Left lobe of liver (tissue), 2 donors: Measurements from ENCODE around the gene SLC25A30. TPM values are rescaled to one million over a fixed set of nuclear protein-coding genes. Genes with fewer than 3 reads are reported as not detected.
"Not testable (repeated sequence)": the region's sequence is repeated elsewhere in the genome, so short reads cannot be mapped to it uniquely, and the experiment has no call there.

Experiments
- ATAC-seq: fragments of 200-7000 bp; cut with Tn5 transposase; one replicate; pipeline ENCODE4 v1.9.1; 2020; ENCODE audit warnings: mild to moderate bottlenecking, moderate library complexity
- DNase-seq: peaks from one replicate; pipeline ENCODE4 v3.0.0-alpha.2; 2020; ENCODE audit warnings: low spot score
- total RNA-seq: library from RNA; stranded (reverse); gene quantifications from one replicate; pipeline ENCODE4 v1.2.1, GENCODE V29; 2021
- donor health status: DM: no; HTN: no; CAD: no; lungs with moderate emphysema.
- donor health status: DM: no; HTN: yes; CAD: no.

SLC25A30 gene
- total RNA-seq, 1 donor from 2014 or later = 38.8 TPM

GRCh38 chr13:45433381-45433790 is 15.2 kb upstream of the SLC25A30 start:
- ATAC-seq (peak; percentile 59), DNase-seq (peak; percentile 69)

- peak; percentile 55 for ATAC-seq
- no peak for DNase-seq
Measured at GRCh38 chr13:45432737-45433380, 14.7 kb upstream of the SLC25A30 start.

GRCh38 chr13:45426056-45426841 is 8.1 kb upstream of the SLC25A30 start:
- peak; percentile 39 for DNase-seq

GRCh38 chr13:45422731-45423292 is 4.6 kb upstream of the SLC25A30 start:
- DNase-seq (peak; percentile 35), ATAC-seq (no peak)

More at GRCh38 chr13:45426056-45426841, 8.1 kb upstream of the SLC25A30 start:
- ATAC-seq = peak; percentile 40

GRCh38 chr13:45419945-45420344 is 1.8 kb upstream of the SLC25A30 start:
- ATAC-seq = no peak

GRCh38 chr13:45419389-45419788 is 1.2 kb upstream of the SLC25A30 start:
- peak; percentile 44 for DNase-seq
- ATAC-seq = not testable (repeated sequence)

More at GRCh38 chr13:45419945-45420344, 1.8 kb upstream of the SLC25A30 start:
- DNase-seq = peak; percentile 11

GRCh38 chr13:45416516-45417128 is 1.6 kb downstream of the SLC25A30 start:
- no peak for ATAC-seq
- peak; percentile 43 for DNase-seq

- ATAC-seq (no peak), DNase-seq (no peak)
Measured at GRCh38 chr13:45415112-45415511, 3.1 kb downstream of the SLC25A30 start.

GRCh38 chr13:45413826-45414307 is 4.3 kb downstream of the SLC25A30 start:
- DNase-seq = no peak
- no peak for ATAC-seq

- ATAC-seq = no peak
- peak; percentile 16 for DNase-seq
Measured at GRCh38 chr13:45412274-45413049, 5.7 kb downstream of the SLC25A30 start.

- ATAC-seq (no peak), DNase-seq (peak; percentile 2)
Measured at GRCh38 chr13:45411631-45412030, 6.5 kb downstream of the SLC25A30 start.

- peak; percentile 12 for DNase-seq
- no peak for ATAC-seq
Measured at GRCh38 chr13:45411221-45411620, 7.0 kb downstream of the SLC25A30 start.

- peak; percentile 35 for DNase-seq
- ATAC-seq = no peak
Measured at GRCh38 chr13:45410466-45410865, 7.7 kb downstream of the SLC25A30 start.

- ATAC-seq = no peak
- peak; percentile 30 for DNase-seq
Measured at GRCh38 chr13:45410001-45410400, 8.2 kb downstream of the SLC25A30 start.

GRCh38 chr13:45406421-45406820 is 11.8 kb downstream of the SLC25A30 start:
- no peak for ATAC-seq
- no peak for DNase-seq

- ATAC-seq = no peak
- no peak for DNase-seq
Measured at GRCh38 chr13:45403081-45403480, 15.1 kb downstream of the SLC25A30 start.

GRCh38 chr13:45402641-45403040 is 15.5 kb downstream of the SLC25A30 start:
- DNase-seq = peak; percentile 18
- ATAC-seq = peak; percentile 63

GRCh38 chr13:45401314-45401713 is 16.9 kb downstream of the SLC25A30 start:
- ATAC-seq = no peak

GRCh38 chr13:45398877-45399276 is 19.3 kb downstream of the SLC25A30 start:
- ATAC-seq = no peak

More at GRCh38 chr13:45401314-45401713, 16.9 kb downstream of the SLC25A30 start:
- DNase-seq = no peak

GRCh38 chr13:45396533-45397095 is 21.6 kb downstream of the SLC25A30 start:
- ATAC-seq (no peak), DNase-seq (peak; percentile 29)

More at GRCh38 chr13:45398877-45399276, 19.3 kb downstream of the SLC25A30 start:
- DNase-seq = peak; percentile 6
